NCI-H1105 (cell line): ENCODE results near the gene MRM3.
"Not testable (repeated sequence)": the region's sequence is repeated elsewhere in the genome, so short reads cannot be mapped to it uniquely, and the experiment has no call there.

Source experiments
- DNase-seq: peaks from one replicate; lab custom pipeline; 2025; lab: John Stamatoyannopoulos, UW

Gene MRM3

DNA sequence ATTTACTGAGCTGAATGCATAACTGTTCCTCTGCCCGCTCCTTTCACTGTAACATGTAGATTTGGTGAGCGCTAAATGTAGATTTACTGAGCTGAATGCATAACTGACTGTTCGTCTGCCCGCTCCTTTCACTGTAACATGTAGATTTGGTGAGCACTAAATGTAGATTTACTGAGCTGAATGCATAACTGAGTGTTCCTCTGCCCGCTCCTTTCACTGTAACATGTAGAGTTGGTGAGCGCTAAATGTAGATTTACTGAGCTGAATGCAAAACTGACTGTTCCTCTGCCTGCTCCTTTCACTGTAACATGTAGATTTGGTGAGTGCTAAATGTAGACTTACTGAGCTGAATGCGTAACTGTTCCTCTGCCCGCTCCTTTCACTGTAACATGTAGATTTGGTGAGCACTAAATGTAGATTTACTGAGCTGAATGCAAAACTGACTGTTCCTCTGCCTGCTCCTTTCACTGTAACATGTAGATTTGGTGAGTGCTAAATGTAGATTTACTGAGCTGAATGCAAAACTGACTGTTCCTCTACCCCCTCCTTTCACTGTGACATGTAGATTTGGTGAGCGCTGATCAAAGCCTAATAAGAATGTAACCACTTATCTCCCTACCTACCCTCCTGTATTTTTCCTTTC is 26.7 kb upstream of the MRM3 start:
- DNase-seq, result not testable (repeated sequence)

DNA sequence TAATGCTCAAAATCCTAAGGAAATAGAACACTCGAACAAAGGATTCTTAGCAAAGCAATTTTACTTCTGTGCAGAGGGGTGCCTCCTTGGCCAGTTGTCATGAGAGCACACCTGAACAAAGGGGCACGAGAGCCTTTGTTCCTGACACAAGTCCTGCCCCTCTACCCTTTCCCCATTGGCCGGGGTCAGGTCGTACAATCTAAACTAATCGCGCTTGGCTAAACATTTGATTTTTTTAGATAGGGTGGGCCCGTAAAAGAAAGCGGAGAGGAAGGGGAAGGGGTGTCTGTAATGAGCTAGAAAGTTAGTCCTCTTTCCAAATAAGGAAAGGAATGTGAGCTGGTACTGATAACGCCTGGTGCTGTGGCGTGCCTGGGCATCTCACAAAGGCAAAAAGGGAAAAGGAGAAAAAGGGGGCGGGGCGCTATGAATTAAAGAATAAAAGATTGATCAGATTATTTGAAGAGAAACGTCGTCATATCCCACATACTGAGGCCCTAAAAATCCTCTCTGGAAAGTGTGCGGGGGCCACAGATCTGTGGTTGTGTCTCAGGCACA is 26.1 kb upstream of the MRM3 start:
- DNase-seq, result not testable (repeated sequence)

DNA sequence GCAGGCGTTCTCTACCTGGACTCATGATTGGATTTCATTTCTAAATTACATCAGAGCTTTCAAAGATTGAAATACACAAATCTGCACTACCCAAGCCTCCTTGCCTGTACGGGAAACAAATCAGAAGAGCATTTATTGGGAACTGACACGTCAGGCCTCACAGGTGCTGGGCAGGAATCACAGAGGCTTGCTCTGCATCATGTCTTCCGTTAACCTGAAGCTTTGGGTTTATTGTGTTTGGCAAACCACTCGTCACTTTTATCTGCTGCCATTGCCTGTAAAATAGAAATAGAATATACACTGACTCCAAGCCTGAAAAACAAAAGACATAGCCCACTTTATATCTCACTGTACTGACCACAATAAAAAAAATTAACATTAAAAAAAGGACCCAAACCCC is 22.2 kb upstream of the MRM3 start:
- DNase-seq, result no peak

DNA sequence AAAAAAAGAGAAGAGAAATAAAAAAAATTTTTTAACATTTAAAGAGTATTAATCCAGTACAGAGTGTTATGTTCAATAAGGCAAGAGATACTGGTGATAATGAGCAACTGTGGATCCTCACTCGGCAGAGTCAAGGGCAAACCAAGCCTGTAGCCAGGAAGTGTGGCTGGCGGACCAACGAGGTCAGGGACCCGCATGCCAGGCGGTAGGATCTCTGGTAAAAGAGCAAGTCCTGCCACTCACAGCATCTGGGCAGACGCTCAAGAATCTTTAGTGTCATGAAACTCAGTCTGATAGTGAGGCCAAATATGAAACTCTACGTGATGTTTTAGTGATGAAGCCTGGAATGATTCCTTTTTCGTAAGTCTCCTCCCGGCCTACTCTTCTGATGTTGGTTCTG is 21.8 kb upstream of the MRM3 start:
- DNase-seq, result no peak

DNA sequence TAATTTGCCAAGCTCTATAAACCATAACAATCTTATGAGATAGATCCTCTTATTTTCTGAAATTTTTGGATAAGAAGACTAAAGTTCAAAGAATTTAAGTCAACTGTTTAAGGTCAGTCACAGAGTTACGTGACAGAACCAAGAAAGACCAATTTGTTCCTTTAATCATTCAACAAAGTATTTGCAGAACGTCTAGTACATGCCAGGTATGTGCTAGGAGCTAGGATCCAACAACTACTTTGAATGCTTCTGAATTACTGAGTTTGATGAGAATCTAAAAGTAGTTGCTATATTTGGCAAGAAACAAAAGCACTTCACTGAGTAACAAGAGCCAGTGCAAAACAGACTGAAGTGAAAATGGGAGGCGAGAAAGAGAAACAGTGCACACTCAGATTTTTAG is 15.1 kb upstream of the MRM3 start:
- DNase-seq, result no peak

DNA sequence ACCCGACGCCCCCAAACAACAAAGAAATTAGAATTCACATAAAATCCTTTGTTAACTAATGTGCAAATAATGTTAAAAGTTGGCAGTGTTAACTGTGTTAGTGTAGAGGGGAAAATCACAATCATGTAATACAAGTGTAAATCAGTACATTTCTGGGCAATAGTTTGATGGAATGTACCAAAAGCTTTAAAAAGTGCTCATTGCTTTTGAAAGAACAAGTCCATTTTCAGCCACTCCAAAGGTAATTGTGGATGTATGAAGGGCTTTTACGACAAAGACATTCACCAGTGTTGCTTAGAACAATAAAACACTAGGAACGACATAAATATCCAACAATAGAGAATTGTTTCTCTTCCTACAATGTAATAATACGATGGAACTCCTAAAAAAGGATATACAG is 9.1 kb upstream of the MRM3 start:
- DNase-seq, result no peak

DNA sequence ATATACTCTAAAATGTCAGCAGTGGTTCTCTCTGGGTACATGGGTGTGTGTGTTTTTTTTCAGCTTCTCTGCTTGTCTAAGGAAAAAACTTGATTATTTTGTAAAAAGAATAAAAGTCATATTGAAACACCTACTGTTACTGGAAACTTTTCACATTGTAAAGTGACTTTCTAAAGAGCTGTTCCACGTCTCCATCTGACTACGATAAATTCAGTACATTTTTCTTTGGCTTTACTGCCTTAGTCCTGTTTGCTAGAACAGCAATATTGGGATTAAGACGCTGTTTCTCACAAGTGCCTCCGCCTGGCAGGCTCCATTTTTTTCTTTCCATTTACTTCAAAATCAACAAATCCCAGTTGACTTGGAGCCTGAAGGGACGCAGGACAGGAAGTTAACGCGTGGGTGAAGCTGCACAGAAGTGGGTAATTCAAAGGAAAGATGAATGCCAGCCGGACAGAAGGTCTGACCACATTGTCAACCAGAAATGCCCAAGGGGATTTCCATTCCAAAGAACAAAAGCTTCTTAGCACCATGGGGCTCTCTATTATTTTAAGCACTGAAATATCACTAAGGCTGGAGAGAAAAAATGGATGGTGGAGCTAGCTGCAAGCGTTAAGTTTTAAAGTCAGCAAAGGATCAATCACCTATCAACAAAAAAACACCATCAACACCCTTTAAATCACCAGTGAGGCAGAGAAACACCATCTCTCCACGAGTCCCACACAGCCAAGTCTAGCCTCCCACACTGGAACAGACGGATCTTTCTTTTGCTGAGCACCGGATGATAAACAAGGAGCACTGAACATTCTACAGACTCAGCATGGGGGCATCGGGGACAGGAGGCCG is 8.5 kb upstream of the MRM3 start:
- DNase-seq, result no peak

DNA sequence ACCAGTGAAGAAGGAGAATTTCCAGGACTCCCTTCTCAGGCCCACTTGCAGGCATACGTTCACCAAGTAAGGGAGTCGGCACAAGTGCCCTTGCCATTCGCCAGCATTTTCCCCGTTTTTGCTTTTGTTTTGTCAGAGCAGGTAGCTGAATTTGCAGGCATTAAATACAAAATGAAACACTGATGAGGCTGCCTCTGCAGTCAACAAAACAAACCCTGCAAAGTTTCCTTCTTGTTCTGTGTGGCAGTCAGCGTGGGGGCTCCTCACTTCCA is 7.9 kb upstream of the MRM3 start:
- DNase-seq, result no peak

DNA sequence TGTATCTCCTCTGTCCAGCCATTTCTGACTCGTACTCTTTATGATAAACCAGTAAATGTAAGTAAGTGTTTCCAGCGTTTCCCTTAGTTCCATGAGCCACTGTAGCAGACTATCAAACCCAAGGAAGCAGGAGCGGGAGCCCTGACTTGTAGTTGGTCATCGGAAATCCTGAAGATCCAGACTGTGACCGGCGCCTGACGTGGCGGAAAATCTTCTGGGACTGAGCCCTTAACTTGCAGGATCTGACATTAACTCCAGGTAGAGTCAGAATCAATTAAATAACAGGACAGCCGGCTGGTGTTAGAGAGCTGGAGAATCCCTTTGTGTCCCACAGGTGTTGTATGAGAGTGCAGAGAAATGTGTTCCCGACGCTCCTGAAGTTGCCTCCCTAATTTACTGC is 4.1 kb upstream of the MRM3 start:
- no peak for DNase-seq

DNA sequence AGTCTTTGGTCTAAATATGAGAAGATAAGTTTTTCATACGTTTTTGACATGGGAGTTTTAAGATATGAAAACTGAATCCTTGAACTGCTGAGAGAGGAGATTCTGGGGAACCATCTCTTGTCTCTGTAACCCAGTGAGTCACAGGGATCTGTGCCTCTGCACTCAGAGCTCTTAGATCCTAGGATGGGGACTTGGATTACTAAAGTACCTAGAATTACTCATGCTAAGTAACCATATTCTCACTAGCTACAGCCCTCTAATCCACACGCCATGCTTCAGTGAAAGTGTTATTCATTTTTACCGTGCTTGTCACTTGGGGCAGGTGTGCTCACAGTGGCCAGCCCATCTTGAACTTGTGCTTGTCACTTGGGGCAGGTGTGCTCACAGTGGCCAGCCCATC is 2.0 kb downstream of the MRM3 start:
- no peak for DNase-seq

DNA sequence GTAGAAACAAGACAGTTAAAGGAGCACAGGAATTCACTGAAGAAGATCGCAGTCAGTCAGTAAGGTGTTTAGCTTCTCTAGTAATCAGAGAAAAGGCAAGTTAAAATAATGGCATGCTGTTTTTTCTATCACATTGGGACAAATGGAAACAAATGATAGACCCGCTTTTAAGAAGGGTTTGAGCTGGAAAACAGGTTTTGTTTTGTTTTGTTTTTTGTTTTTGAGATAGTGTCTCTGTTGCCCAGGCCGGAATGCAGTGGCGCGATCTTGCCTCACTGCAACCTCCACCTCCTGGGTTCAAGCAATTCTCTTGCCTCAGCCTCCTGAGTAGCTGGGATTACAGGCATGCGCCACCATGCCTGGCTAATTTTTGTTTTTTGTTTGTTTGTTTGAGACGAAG is 3.7 kb downstream of the MRM3 start:
- not testable (repeated sequence) for DNase-seq

DNA sequence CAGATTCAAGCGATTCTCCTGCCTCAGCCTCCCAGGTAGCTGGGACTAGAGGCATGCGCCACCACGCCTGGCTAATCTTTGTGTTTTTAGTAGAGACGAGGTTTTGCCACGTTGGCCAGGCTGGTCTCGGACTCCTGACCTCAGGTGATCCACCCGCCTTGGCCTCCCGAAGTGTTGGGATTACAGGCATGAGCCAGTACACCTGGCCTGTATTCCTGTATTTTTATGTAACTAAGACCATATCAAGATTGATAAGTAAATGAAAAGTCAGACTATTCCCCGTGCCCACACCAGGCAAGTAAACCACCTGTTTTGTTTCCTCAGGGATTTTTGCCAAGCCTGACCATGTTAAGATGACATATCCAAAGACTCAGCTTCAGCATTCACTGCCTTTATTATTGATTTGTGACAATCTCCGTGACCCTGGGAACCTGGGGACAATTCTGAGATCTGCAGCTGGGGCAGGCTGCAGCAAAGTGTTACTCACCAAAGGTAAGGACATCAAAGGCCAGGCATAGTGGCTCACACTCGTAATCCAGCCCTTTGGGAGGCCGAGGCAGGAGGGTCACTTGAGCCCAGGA is 5.6 kb downstream of the MRM3 start:
- DNase-seq, result no peak

DNA sequence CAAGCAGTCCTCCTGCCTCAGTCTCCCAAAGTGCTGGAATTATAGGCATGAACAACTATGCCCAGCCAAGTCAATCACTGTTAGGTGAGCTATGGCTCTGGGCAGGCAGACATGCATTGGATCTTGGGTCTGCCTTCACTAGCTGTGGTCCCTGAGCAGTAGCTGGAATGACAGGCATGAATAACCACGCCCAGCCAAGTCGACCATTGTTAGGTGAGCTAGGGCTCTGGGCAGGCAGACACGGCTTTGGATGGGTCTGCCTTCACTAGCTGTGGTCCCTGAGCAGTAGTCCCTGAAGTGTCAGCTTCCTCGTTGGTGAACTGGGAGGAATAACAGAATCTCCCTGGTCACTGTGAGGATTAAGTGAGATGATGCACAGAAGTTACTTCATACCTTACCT is 6.4 kb downstream of the MRM3 start:
- no peak for DNase-seq

DNA sequence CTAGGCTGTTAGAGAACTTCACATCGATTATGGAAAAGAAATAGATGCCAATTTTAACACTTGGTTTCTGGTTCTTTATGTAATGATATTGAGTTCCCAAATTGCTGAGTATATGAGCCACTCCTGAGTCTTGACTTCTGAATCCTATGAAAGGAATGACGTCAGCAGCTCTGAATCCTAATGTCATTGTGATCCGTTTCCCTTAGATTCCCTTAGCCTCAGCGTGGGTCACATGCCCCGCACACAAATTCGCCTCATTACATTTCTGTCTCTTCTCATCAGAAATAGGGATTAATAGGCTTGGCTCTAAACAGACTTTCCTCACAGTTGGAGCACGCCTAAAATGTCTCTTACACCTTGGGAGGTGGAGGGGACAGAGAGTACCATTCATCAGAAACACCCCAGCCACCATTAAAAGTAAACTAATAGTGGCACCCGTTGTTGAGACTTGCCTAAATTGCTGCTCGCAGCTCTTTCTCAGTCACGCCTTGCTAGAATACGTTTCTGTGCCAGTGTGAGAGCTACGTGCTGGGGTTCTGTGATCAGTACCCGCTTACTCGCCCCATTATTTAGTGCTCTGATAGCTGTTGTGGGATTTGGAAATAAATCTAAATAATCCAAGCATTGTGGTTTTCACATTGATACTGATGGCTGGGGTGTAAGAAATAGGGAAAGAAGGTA is 7.1 kb downstream of the MRM3 start:
- no peak for DNase-seq

DNA sequence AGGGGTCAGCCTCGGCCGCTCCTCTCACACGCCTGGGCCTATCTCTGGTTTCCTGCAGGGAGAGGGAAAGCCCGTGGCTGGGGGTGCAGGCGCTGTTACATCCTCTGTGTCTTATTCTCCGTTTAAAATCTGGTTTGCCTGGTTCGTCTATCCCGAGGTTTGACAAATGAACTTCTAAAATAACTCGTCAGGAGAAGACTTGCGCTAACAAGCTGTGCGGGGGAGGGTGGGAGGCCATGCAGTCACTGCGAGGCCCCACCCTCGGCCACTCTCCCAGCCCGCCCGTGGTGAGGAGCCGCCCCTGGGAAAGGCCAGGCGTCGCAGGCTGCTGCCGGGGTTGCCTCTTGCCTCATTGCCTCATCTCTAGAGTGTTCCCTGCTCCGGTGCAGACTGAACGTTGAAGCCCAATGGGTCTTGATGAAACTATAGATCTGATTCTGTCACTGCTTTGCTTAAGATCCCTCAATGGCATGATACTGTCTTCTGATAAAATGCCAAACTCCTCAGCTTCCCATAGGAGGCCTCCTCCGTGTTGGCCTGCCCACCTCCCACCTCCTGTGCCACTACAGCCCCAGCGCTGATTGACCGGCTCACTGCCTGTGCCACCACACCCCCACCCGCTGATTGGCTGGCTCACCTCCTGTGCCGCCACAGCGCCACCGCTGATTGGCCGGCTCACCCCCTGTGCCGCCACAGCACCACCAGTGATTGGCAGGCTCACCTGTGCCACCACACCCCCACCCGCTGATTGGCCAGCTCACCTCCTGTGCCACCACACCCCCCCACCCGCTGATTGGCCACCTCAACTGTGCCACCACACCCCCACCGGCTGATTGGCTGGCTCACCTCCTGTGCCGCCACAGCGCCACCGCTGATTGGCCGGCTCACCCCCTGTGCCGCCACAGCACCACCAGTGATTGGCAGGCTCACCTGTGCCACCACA is 8.0 kb downstream of the MRM3 start:
- not testable (repeated sequence) for DNase-seq

DNA sequence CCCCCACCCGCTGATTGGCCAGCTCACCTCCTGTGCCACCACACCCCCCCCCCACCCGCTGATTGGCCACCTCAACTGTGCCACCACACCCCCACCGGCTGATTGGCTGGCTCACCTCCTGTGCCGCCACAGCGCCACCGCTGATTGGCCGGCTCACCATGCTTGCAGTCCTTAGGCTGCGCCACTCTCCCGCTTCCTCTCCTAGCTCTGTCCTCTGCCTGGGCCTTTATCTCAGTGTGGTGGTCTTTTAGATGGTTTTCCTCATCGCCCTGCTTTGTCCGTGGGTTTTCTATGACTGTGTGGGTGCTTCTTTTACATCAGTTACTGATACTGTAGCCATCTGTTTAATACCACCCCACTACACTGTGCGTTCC is 8.7 kb downstream of the MRM3 start:
- not testable (repeated sequence) for DNase-seq

DNA sequence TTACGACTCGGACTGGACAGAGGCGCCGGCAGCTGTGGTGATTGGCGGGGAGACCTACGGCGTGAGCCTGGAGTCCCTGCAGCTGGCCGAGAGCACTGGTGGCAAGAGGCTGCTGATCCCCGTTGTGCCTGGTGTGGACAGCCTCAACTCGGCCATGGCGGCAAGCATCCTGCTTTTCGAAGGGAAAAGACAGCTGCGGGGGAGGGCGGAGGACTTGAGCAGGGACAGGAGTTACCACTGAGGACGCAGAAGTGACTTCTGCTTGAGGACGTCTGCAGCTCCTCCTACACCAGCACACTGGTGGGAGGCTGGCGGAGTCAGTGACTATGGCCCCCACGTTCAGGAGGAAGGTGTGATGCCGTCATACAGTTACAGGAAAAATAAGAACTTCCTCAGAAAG is 9.7 kb downstream of the MRM3 start:
- no peak for DNase-seq

DNA sequence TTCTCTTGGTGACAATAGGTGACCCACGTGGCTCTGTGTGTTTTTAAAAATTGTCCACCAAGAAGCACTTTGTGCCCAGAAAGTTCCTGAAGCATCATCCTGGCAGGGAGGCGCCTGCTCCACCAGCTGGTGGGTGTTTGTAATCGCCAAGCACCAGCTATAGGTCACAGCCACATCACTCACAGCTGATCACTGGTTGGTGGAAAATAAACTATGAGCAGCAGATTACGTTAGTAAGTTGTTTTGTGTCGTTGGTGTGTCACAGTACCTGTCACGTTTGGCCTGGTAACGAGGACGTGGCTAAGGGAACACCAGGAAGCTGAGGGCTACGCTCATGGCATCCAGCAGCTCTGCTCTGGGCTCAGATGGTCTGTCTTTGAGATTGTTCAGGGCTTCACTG is 10.1 kb downstream of the MRM3 start:
- no peak for DNase-seq

DNA sequence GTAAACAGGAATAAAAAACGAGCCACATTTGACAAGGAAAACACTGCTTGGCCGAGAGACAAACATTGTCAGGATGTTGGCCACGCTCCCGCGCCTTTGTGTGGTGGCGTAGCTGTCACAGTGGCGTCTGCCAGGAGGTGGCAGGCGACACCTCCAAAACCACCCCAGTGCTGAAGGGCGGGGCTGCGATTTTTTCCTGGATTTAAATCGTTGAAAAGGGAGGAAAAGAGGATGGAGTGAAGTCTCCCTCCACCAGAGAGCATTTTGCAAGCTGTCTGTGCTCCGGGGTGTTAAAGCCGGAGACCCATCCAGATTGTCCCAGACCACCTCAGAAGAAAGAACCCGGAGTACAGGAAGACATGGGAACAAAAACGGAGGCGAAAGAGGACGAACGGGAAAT is 12.7 kb downstream of the MRM3 start:
- peak; percentile 55 for DNase-seq

DNA sequence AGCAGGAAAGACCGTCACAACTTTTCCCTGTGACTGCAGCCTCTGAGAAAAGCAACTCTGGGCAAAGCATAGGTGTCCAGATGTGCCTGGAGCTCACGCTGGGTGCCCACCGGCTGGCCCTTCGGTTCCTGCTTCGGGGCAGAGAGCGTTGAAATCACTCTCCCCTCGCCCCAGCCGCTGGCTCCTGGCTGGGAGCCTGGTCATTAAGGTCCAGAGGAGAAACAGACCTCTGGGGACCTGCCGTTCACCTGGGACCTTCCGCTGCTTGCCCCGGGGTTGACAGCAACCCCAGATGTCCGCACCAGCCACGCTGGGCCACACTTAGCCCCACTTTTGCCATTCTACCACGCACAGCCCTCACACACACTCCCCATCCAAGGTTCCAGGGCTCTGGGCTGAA is 13.1 kb downstream of the MRM3 start:
- DNase-seq, result no peak

DNA sequence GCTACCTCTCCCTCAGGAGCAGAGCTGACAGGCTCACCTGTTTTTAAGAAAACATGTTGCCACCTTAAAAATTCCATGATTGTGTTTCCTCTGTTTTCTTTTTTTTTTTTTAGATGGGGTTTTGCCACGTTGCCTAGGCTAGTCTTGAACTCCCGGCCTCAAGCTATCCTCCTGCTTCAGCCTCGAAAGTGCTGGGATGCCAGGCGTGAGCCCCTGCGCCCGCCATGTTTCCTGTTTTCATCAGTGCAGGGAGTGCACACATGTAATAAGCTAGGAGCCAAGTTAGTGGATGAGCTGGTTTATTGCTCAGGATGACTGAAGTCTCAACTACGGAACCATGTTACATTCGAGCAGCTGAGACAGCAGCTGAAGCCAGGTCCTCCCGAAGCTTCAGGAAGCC is 13.6 kb downstream of the MRM3 start:
- DNase-seq, result no peak

DNA sequence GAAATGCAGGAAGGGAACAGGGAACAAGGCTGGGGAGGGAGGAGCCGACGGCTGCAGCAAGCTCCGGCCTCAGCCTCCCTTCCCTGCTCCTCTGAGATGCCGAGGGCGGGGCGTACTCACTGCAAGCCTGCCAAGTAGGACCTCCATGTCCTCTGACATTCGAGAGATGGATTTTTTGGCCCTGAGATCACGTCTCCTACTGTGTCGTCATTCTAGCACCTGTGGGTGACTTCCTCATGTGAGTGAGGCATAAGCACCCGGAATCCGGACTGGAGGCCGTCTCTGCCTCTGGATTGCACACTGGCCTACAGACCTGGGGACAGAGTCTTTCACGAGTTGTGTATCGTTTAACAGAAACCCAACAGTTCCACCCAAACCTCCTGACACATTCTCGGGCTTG is 14.5 kb downstream of the MRM3 start:
- DNase-seq, result no peak
